GM18498 (cell line): ENCODE data around the gene C1QTNF12.

Source experiments
- ATAC-seq: cut with Tn5 transposase; IDR thresholded peaks from one replicate; pipeline ENCODE4 v1.9.1; 2021; ENCODE audit warnings: mild to moderate bottlenecking, moderate library complexity; ENCODE audit not compliant: unreplicated experiment

Gene C1QTNF12

DNA sequence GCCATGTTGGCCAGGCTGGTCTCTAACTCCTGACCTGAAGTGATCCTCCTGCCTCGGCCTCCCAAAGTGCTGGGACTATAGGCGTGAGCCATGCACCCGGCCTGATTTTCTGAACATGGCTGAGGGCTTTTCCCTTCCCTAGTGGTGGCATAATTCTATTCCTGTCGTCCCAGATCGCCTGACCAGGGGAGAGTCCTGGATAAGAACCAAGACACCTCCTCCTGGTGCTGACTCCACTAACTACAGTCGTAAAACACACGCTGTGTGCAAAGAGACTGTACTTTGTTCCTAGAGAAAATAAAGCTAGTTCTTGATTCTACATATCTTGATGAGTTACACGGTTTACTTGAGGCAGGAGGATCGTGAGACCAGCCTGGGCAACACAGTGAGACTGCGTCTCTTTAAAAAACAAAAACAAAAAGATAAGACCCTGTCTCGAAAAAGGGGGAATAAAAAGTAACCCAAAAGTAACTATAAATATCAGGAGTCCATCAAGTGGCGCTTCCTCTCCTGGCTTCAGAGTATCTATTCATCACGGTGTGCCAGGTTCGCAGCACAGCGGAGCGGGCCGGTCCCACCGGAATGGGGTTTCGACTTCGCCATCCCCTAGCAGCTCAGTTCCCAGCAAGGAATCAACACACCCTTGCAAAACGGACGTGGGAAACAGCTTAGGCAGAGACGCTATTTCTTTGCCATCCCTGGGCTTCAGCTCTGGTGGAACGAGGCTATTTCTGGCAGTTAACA lies 15.7 kb downstream of the C1QTNF12 start:
- ATAC-seq = no peak

DNA sequence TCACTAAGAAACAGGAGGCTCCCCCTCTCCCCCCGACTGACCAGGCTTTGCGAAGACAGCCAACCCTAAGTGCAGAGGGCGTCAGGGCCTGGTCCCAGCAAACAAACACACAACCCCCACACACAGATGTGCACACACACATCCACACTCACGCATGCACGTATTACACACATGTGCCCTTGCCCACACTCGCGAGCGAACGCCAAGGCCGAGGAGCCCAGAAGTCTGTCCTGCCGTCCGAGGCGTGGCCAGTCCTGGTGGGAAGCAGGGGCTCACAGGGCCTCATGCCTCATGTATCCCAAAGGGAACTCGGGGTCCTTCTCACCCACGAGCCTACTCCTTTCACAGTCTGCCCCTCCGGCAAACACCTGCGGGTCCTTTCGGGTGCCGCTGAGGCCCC lies 16.8 kb downstream of the C1QTNF12 start:
- no peak for ATAC-seq

DNA sequence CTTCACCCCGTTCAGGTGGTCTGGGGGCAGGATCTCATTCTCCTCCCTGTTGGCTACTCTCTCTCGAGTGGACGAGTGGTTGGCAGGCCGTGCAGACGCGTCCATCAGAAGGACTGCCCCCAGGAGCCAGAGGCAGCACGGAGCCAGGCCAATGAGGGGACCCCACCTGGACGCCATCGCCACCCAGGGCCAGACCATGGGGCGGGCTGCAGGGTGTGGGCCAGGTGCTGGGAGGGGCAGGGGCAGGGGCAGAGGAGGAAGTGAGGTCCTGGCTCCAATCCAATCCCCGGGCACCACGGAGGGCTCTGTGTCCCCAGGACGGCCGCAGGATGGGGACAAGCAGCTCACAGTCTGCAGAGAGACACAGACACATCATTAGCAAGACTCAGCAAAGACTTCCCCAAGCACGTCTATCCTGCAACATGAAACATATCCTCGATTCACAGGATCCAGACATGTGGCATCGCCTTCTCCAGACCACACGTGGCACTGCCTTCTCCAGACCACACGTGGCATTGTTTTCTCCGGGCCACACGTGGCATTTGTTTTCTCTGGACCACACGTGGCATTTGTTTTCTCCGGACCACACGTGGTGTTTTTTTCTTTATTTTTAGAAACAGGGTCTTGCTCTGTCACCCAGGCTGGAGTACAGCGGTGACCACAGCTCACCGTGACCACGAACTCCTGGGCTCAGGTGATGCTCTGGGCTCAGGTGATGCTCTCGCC lies 17.8 kb downstream of the C1QTNF12 start:
- ATAC-seq = no peak

DNA sequence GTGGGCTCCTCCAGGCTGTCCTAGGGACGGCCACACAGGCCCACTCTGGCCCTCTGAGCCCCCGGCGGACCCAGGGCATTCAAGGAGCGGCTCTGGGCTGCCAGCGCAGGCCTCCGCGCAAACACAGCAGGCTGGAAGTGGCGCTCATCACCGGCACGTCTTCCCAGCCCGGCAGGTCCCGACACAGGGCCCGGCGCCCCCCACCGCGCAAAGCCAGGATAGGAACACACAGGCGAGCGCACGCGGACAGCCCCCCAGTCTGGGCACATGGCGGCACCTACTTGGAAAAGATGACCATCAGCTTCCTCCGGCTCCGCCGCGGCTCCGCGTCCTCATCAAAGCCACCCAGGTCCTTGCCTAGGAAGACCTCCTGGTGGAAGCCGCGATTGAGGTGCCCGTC lies 18.3 kb downstream of the C1QTNF12 start:
- no peak for ATAC-seq

DNA sequence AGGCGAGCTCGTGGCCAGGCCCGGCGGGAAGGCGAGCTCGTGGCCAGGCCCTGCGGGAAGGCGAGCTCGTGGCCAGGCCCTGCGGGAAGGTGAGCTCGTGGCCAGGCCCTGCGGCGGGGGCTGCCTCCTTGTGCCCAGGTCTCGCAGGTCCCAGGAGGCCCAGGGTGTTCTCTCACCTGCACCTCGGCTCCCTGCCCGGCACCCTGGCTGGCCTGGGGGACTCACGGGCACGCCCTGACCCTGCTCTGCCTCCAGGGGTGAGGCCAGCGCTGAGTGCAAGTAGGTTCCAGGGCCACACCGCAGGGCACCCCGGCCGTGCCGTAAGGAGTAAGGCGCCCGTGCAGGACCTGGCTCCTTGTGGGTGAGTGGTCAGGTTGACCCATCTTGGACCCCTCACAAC lies 19.1 kb downstream of the C1QTNF12 start:
- ATAC-seq = no peak

DNA sequence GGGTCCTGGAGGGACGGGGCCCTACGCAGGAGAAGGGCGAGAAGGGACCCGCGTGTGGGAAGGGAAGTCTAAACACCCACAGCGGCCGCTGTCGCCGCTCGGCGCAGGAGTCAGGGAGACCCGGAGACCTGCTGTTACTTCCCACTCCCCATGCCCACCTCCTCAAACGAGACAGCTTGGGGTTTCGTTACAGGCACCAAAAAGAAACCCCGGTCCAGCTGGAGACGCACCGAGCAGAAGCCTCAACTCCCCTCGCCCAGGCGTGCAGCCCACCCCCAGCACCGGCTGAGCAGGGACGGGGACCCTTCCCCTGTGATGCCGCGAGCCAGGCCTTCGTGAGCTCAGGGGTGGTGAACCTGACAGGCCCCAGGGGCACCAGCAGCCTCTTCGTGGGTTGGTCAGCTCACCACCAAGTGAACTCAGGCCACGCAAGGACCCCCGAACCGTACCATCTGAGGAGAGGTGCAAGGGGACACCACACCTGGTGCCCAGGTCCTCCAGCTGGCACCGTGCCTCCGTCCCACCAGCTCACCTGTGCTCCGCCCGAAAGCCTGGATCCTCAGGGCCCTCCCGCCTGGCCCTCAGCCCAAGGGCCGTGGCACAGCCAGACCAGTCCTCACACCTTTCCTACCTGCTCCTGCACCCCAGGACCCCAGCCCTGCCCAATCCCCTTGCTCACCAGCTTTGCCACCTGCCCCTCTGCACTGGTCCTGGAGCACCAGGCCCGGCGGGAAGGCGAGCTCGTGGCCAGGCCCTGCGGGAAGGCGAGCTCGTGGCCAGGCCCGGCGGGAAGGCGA lies 19.8 kb downstream of the C1QTNF12 start:
- no peak for ATAC-seq

DNA sequence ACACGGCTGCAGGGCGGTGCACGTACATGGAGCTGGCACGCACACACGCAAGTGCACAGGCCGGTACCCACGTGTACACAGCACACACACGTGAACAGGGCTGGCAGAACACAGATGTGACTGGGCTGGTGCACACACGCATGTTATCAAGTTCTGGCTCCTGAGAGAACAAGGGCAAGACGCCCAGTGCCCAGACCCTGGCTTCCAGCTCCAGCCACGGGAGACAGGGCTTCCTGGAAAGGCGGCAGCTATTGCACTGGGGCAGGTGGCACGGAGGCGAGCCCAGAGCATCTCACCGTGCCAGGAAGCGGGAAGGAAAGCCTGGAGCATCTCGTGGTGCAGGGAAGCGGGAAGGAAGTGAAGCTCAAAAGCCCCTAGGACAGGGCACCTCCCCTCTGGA lies 20.6 kb downstream of the C1QTNF12 start:
- ATAC-seq = no peak

DNA sequence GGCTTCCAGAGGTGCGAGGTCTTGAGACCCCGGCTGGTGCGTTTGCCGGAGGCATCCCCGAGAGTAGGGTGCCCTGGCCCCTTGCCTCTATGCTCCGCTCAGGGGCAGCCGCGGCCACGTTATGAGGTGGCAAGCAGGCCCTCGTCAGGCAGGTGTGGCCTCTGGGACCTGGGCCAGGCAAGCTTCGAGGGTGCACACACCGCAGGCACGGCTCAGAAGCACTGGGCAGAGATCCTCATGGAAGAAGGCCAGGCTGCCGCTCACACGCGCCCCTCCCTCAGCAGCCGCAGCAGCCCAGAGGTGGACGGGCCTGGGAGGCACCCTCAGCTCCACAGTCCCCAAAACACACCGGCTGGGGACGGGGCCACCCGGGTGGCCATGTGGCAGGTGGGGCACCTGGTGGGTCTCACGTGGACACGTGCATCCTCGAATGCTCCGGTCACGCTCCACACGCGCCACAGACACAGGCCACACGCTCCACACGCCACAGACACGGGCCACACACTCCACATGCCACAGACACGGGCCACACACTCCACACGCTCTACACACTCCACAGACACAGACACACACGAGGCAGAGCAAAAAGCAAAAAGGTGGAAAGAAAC lies 21.2 kb downstream of the C1QTNF12 start:
- ATAC-seq = no peak

DNA sequence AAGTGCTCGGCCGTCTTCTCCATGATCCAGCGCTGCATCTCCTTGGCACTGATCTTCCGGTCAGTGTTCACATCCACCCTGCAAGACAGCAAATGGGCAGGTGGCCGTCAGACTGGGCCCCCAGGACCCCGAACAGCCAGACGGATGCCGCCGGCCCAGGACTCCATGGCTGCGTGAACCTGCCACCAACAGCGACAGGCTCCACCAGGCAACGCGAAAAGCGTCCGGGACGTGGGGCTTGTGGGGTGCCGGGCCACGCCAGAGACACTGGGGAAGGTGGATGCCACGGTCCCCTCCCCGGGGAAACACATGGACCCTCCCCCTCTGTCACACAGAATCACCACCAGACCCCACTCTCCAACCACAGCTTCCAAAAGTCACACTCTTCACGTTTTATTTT lies 22.6 kb downstream of the C1QTNF12 start:
- no peak for ATAC-seq

DNA sequence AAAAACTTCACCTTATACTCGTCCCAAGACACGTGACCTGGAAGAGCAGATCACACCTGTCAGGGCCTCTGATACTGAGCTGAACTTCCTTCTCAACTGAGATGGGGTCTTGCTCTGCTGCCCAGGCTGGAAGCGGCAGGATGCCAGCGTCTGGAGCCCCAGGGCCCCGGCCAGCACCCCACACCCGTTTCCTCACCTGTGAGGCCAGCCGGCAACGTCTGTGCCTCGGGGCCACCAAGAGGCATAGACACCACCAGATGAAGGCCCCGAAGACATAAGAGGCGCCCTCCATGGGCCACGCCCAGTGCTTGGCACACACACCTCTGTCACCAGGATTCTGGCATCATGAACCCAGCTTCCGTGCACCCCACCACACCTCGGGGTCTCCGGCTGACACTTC lies 23.2 kb downstream of the C1QTNF12 start:
- ATAC-seq = no peak

DNA sequence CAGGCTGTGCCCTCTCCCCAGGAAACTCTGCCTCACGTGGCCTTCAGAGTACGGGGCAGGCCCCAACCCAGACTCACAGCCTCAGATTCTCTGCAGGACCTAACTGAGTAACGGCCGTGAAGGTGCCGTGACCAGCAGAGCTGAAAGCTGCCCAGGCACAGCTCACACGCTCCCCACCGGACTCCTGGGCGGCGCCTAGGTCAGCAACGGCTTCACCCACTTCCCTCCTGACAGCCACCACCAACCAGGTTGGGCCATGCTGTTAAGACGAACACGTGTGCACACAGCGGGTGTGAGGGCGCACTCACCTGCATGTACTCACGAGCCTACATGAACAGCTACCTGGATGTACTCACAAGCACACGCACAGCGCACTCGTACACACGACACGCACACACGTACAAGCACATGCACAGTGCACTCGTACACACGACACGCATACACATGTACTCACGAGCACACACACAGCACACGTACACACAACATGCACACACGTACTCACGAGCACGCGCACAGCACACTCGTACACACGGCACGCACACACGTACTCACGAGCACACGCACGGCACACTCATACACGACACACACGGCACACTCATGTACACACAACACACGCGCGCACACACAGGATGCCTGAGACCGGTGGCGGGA lies 23.8 kb downstream of the C1QTNF12 start:
- ATAC-seq = no peak

DNA sequence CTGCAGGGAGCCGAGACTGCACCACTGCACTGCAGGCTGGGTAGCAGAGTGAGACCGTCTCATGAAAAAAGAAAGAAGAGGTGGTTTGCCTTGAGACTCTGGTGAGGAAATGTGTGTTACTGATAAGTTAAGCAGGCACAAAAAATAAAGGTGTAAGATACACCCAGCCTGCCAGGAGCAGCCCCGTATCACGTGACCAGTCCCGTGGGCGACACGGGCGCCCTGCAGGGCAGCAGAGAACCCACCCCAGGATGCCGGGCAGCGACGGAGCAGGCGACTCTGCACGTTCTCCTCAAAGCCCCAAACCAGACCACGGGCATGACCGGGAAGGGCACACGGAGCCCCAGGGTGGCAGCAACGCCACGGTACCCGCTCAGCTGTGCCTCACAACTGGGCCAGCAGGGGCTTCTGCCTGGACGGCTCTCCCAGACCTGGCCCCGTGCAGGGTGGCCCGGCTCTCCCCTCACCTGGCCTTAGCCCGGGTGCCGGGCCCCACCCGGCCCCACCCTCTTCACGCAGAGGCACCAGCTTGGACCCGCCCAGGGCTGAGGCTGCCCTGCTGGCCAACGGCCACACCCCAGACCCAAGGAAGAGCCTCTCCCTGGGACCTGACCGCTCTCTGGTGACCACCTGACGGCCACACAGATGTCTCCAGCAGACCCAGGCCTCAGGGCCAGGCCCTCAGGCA lies 24.5 kb downstream of the C1QTNF12 start:
- no peak for ATAC-seq

DNA sequence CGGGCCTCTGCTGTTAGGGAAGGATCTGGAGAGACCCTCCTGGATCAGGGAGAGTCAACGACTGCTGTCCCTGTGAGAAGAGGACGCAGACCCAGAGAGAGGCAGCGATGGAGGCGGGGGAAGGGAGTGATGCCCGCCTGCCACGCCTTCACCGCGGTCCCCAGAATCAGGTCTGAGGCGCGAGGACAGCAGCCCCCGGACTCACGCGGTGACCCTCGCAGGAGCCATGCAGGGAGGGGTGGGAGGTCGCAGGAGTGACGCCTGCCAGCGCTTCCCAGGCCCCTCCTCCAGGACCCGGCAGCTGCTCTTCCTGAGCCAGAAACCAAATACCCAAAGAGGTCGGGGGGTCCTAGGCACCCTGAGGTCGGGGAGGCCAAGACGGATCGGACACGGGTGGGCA lies 26.3 kb downstream of the C1QTNF12 start:
- ATAC-seq = no peak

DNA sequence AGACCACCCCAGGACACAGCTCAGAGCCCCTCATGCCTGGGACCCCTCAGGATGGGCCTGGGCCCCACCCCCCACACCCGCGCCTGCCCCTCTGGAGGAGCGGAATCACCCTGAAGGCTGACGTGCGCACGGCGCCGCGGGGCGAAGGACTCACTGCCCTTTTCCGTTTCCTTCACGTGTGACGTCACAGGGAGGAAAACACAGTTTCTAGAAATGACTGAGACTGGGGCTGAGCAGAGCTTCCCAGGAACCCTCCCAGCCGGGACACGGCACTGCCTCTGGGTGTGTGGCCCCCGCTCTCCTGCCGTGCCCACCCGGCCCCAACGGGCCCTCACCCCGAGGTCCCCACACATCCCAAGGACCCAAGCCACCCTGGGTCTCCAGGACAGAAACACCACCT lies 27.2 kb downstream of the C1QTNF12 start:
- no peak for ATAC-seq

DNA sequence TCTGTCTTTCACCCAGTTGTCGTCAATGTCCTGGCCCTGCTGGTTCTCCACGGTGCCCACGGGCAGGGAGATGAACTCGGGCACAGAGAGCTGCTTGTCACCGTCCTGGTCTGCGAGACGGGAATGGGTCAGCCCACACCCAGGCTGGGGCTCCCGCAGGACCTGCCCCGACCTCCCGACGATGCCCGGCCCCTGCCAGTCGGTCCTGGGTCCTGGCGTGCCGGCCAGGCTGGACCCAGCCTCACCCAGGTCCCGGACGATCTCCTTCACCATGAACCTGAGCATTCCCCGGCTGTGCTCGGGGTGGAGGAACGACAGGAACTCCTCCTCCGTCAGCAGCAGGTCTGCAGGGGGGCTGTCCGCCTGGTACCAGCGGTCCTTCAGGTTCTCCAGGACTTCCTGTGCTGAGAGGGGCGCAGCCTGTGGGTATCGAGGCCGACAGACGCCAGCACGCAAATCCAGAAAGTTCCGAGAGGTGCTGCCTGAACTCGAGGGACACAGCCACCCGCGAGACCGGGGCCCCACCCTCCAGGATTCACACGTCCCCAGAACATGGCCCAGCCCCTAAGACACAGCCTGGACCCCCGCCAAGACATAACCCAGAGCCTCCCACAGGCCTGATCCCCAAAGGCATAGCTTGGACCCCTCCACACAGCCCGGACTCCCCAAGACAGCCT lies 27.9 kb downstream of the C1QTNF12 start:
- ATAC-seq = no peak

DNA sequence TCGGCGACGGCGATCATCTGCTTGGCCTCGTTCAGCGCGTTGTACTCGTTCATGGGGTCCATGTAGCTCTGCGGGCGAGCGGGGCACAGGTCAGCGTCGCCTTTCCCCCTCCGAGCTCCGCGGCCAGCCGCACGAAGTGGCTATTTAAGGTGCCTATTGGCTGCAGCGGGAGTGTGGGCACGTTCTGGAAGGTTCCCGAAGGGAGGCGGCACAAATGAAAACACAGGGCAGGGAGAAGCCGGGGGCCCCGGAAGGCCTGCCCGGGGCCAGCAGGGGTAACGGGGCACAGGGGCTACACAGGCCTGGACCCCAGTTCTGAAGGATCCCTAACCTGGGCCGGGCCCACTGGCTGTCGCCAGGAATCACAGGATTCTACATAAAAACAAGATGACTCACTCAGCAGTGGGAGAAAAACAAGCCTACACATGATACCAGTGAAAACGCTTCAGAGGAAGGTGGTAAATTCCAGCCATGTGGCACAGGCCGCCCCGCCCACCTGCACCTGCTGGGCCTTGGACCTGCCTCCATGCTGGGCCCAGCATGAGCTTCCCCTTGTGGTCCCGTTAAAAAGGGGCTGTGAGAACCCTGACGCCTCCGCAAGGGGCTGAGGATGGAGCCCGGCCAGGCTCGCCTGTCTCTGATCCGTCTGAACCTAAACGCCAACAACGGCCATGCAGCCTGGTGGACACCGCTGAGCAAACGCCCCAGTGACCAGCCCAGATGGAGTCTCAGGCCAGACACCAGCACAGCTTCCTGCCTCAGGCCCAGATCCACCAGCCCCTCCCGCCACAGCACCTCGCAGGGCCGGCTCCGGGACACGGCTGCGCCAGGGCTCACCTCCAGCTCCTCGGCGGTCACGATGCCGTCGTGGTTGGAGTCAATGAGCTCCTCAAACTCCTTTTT lies 28.6 kb downstream of the C1QTNF12 start:
- ATAC-seq = no peak

DNA sequence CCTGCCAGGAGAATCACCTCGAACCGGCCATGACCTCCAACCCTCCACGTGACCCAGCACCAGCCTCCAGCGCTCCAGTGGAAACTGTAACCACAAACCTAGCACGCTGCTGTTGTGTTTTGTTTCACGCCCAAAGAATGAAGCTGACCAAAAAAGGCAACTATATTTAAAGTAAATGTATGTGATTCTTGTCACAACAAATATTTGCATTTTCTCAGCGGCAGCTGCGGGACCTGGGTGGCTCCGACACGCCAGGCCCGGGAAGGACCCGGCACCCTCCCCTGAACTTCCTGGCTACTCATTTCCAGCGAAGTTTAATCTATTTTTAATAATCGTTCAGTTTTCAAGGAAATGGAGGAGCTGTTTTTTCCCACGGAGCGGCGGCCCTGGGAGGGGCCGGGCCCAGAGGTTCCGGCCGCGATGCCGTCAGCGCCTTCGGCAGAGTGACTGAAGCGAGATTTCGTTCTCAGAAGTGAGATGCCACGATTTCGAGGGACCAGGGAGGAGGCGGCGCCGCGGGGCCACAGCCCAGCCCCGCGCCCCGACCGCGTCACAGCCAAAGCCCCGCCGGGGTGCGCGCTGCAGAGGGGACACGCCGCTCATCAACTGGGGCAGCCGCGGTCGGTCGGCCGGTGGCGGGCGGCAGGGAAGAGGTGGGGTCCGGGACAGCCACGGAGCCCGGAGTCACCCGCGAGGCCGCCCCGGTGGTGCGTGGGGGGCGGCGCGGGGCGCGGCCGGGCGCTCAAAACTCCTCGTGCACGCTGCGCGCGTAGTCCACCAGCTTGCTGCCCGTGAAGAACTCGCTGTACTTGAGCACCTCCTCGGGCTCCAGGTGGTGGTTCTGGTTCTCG lies 29.5 kb downstream of the C1QTNF12 start:
- no peak for ATAC-seq
